ENCODE results near the gene ALOX5. TPM values are rescaled to one million over a fixed set of nuclear protein-coding genes. Genes with fewer than 3 reads are reported as not detected.
"Not testable (repeated sequence)": the region's sequence is repeated elsewhere in the genome, so short reads cannot be mapped to it uniquely, and the experiment has no call there.

ALOX5 gene
- total RNA-seq, 1 experiment from 2014 or later = not detected

DNA sequence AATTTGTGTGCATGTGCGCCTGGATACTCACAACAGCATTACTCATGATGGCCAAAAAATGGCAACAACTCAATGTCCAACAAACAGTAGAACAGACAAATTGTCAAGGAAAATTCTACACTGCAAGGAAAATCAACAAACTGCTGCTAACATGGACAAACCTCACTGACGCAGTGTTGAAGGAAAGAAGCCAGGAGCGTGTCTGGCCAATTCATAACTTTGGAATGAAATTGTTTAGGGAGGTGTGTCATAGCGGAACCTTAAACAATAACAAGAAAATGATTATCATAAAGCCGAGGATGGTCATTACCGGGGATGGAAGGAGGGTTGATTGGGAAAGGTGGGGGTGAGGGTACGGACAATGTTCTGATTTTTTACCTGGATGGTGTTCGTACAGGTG lies 29.1 kb downstream of the ALOX5 start:
- no peak for DNase-seq (ENCODE audit: extremely low read depth, low read depth)

DNA sequence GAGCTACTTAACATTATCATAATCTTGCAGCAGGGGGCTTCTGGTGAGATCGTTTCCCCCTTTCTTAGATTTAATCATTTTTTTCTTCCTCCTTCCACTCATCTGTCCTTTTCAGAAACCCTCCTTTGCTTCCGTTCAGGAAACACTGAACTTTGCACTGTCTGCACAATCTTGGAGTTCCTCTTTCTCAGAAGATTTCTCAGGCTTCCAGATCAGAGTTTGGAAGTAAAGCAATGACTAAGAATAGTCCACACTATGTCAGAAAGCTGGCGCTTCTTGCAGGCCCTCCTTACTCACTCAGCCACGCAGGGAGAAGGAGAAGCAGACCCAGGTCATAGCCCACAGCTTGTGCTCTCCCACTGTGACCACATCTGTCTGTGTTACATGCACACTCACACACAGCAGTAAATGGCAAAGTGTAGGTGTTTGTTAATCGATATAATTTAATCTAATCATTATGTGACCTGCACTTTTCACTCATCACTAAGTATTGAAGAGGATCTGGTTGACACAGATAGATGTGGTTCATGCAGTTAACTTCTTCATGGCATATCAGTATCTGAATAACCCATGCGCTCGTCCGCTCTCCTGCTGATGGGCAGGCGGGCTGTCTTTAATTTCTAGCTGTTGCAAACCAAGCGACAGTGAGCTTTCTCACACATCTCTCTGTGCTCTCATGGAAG lies 30.2 kb downstream of the ALOX5 start:
- no peak for DNase-seq (ENCODE audit: extremely low read depth, low read depth)

DNA sequence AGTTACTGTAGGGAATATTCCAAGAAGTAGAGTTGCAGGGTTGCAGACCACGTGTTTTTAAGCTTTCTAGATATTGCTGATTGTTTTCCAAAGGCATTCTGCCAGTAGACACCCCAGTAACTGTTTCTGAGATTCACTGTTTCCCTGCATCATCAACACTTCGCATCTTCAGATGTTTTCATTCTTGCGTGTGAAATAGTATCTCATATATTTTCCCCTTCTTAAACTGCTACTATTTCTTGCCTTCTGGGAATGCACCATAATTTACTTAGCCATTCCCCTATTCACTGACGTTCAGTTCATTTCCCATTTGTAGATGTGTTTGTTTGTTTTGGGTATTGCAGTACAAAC lies 30.7 kb downstream of the ALOX5 start:
- no peak for DNase-seq (ENCODE audit: extremely low read depth, low read depth)

DNA sequence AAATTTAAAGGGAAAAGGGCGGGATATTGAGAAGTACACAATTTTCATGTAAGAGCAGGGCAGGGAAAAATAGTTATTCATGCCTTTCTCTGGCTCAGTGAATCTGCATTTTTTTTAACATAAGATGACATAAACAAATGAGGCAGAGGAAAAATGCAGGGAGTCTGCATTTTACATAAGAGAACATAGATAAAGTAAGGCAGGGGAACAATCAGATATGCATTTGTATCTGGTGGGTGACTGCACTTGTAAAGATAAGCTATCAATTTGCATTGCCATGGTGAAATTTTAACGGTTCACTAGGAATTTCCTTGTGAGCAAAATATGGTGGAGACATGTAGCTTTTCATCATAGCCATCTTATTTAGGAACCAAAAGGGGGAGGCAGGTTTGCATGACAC lies 33.5 kb downstream of the ALOX5 start:
- DNase-seq (ENCODE audit: extremely low read depth, low read depth) = no peak

DNA sequence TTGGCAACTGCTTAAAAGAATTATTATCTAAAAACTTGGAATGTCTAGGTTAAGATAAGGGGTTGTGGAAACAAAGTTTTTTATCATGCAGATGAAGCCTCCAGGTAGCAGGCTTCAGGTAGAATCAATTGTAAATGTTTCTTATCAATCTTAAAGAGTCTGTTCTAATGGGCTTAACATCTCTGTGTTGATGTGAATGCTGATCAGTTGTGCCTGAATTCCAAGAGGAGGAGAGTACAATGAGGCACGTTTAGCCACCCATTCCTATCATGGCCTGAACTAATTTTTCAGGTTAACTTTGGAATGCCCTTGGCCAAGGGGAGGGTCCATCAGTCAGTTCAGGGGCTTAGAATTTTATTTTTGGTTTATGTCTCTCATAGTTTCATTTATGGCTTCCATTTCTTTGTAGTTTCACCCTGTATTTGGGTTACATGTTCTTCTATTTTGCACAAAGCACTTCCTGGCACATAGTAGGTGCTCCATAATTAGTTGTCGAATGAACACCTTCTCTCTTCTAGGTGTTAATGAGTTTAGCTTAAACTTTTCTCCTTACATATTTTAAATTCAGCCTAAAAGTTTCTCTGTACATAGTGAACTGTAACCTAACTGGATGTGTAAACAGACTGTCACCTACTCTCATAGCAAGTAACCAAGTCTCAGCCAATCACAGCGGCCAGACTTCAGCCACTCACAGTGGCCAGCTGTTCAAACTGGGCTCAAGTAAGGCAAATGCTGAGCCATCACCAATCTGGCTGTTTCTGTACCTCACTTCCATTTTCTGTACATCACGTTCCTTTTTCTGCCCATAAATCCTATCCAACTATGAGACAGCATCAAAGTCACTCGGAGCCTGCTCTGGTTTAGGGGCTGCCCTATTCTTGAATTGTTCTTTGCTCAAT lies 34.7 kb downstream of the ALOX5 start:
- no peak for DNase-seq (ENCODE audit: extremely low read depth, low read depth)

DNA sequence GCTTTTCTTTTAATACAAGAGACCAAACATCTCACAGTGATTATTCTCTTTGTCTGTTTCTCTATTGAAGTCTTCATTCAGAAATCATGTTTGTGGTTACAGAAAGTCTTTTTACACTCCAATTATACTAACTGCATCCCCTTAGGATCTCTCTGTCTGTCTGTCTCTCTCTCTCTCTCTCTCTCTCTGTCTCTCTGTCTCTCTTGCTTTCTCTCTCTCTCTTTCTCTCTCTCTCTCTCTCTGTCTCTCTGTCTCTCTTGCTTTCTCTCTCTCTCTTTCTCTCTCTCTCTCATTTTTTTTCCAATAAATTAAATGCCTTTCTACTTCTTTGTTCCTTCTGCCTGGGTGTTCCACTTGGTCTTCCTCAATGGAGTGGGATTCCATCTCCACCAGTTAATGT lies 35.3 kb downstream of the ALOX5 start:
- not testable (repeated sequence) for DNase-seq (ENCODE audit: extremely low read depth, low read depth)

DNA sequence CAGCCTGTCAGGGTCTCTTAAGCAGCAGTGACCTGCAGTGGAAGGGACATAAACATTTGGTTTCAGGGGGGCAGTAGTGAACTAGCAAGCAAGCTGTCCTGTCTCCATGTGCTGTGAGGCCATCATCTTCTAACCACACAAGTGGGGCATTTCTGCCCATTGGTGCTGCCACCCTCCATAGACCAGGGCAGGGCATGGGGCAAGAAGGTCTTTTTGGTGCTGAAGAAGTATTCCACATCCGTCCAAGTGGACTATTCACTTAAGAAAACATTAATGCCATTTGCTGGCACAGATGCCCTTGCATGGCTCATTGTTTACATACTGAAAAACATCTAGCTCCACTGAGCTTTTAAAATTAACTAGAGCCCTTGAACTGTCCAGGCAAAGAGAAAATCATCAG lies 35.8 kb downstream of the ALOX5 start:
- DNase-seq (ENCODE audit: extremely low read depth, low read depth) = no peak

DNA sequence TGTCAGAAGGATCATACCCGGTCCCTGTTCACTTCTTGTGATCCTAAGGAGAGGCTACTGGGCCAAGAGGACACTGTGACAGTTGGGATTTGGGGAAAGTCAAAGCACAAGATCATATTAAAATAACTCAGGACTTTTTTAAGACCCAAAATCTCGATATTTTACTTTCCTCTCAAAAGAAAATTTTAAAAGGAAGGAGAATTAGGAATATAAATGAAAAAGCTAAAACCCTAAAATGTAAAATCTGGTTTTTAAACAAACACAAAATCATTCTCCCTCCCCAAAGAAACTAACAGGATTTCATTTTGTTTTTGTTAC lies 36.4 kb downstream of the ALOX5 start:
- no peak for DNase-seq (ENCODE audit: extremely low read depth, low read depth)

DNA sequence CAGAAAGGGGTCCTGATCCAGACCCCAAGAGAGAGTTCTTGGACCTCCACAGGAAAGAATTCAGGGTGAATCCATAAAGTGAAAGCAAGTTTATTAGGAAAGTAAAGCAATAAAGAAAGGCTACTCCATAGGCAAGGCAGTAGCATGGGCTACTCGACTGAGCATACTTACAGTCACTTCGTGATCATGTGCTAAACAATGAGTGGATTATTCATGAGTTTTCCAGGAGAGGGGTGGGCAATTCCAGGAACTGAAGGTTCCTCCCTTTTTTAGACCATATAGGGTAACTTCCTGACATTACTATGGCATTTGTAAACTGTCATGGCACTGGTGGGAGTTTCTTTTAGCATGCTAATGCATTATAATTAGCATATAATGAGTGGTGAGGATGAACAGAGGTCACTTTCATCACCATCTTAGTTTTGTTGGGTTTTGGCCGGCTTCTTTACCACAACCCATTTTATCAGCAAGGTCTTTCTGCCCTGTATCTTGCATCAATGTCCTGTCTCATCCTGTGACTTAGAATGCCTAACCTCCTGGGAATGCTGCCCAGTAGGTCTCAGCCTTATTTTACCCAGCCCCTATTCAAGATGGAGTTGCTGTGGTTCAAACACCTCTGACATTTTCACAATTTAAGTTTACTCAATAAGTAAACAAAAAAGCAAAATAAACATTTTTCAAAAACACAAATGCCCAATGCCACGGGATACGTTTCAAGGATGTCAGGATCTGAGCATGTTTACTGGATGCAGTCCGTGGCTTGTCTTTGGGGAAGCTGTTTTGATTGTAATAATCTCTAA lies 37.0 kb downstream of the ALOX5 start:
- no peak for DNase-seq (ENCODE audit: extremely low read depth, low read depth)

DNA sequence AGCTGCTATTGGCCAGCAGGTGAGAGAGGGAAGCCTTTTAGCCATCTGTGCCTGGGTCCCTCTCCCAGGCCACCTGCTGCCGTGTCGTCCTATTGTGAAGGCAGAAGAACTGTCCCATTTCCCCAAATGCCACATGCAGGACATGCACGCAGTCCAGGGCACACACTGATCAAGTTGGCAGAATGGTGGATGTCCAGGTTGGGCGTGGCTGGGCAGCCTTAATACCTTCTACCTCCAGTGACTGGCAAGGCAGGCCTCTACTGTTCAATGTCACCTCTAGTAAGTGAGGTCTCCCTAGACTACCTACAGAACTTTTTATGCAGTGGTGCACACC lies 37.6 kb downstream of the ALOX5 start:
- DNase-seq (ENCODE audit: extremely low read depth, low read depth) = no peak

DNA sequence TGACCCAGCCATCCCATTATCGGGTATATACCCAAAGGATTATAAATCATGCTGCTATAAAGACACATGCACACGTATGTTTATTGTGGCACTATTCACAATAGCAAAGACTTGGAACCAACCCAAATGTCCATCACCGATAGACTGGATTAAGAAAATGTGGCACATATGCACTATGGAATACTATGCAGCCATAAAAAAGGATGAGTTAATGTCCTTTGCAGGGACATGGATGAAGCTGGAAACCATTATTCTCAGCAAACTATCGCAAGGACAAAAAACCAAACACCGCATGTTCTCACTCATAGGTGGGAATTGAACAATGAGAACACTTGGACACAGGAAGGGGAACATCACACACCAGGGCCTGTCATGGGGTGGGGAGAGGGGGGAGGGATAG lies 41.0 kb downstream of the ALOX5 start:
- not testable (repeated sequence) for DNase-seq (ENCODE audit: extremely low read depth, low read depth)

DNA sequence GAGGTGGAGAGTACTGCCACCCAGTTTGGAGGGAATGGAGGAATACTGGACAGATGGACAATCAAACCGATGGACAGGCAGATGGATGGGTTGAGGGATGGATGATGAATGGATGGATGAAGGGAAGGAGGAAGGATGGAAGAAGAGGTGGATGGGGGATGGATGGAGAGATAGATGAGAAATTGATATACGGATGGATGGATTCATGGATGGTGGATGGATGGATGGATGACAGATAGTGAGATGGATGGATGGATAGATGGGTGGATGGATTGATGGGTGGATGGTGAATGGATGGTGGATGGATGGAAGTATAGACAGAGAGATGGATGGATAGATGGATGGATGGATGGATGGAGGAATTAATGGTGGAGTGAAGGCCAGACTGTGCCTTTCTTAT lies 42.6 kb downstream of the ALOX5 start:
- no peak for DNase-seq (ENCODE audit: extremely low read depth, low read depth)

DNA sequence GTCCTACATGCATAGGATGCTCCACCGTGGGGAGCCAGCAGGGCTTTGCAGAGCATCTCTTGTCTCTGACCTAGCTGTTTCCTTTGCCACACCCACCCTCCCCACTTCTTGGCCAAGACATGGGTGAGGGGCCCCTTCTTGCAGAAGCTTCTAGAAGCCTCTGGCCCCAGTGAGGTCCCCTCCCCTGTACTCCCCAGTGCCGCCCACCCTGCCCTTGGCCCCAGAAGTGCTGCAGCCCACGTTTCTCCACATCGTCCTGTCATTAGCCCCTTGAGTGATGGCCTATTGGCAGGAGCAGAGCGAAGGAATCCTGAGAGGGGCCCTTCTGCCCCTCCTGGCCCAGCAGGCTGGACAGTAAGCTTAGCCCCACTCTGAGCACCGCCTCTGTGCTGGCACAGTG lies 43.7 kb downstream of the ALOX5 start:
- DNase-seq (ENCODE audit: extremely low read depth, low read depth) = no peak

DNA sequence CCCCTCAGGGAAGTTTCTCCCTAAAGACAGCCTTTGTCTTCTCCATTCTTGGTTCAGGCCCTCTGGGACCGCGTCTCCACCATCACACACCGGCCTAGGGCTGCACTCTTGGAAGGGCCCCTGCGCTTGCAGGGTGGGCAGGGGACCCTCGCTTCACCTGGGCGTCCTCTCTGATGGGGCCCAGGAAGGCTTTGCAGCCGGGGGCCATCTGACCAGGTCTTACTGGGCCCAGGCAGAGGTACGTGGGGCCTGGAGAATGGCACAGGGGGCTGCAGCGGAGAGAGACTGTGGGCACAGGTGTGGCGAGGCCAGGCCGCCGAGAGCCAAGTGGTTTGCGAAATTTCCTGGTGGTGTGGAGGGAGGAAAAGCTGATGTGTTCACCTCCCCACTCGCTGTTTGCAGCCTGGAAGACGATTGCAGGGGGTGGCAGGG lies 44.4 kb downstream of the ALOX5 start:
- DNase-seq (ENCODE audit: extremely low read depth, low read depth) = no peak

DNA sequence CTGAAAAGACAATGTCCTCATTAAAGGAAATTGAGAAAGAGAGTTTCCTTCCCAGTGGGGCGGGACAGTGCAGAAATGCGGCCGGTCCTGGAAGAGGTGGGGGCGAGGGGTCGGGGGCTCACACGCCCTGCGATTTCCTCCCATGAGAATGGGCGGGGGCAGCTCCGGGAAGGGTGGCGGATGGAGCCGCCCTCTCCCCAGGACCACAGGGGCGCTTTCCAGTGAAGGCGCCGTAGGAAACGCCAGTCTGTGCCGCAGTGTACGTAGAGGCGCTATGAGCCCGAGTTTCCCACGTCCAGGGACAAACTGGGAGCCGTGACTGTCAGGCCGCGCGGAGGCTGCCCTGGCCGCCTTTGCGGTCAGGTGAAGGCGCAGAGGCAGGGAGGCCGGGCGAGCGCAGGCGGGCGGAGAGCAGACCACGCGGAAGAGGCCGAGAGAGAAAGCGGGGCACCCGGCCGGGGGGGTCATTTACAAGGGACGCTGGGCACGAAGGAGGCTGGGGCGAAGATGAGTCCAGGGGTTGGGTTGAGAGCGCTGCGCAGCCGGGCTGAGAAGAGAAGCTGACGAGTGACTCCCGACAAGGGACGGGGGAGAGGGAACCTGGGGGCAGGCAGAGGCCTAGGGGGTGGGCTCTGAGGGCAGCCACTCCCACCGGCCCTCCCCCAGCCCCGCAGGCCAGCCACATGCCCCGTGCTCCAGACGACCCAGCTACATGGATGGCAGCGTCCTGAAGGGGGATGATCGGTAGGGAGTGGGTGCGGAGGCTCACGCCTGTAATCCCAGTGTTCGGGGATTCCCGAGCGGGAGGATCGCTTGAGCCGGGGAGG lies 45.0 kb downstream of the ALOX5 start:
- DNase-seq (ENCODE audit: extremely low read depth, low read depth) = no peak

DNA sequence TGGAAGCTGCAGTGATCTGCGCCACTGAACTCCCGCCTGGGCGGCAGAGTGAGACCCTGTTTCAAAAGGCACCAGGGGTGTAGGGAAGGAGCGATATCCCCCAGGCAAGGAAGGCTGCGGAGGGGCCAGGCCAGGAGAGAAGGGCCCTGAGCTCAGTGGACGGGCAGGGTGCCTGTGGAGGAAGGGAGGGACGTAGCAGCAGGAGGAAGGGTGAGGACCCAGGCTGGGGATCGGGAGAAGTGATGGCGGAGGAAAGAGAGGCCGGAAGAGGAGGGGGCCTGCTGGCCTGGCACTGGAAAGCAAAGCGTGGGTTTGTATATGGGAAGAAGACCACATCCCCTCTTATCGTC lies 45.6 kb downstream of the ALOX5 start:
- DNase-seq (ENCODE audit: extremely low read depth, low read depth) = no peak

DNA sequence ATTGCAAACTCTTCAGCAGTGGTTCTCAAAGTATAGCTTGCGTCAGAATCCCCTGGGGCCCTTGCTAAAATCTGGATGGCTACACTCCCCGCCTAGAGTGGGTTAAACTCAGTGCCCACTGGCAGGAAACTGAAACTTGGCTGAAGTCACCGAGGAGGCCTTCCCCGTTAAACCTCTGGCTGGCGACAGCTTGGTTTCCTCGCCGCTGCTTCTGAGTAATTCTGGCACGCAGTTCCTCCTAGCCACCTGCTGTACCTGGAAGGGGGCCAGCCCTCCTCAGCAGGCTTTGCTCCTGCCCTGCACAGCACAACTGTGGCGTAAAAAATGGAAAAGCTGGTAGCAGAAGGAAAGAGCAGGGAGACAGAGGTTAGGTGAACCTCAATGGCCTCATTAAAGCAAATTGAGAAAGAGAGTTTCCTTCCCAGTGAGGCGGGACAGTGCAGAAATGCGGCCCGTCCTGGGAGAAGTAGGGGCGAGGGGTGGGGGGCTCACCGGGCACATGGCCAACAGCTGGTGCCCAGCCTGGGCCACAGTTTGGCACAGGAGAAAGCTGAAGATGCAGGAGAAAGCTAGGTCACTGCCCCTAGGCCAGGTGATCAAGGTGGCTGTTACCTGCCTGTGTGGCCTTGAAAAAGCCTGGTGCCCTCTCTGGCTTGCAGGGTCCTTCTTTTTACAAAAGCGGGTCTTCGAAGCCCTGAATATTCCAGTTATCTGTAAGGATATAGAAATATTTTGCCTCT lies 46.6 kb downstream of the ALOX5 start:
- no peak for DNase-seq (ENCODE audit: extremely low read depth, low read depth)

DNA sequence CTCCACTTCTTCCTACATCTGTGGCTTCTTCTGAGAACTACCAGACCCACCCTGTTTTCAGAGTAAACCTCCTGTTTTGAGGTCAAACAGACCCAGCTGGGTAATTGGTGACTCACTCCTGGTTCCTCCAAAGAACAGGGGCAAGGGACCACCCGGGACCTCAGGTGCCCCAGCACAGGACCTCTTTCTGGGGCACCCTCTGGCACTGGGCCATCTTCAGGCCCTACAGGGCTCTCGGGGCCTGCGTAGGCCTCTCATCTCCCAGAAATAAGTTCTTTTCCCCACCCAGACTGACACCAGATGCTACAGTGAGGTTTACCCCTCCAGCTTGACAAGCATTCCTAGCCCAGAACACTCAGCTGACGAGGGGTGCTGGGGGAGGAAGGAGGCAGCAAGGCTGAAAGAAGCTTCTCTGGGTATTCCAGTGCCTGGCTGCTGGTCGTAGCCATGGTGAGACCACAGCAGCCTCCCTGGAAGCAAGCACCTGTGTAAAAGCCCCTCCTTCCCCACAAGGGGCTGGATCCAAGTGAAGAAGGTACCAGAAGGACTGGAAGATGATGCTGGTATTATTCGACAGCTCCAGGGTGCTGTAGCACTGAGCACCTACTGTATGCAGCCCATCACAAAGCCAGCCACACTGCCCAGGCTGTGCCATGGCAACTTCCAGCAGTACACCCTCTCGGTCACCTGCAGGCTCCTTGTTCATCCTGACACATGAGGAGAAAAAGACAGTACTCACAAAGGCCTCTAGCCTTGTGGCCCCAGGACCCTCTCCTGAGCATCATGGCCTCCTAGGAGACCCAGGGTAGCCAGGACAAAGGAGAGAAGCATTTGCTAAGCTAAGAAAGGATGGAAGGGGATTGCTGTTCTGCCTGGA lies 47.4 kb downstream of the ALOX5 start:
- DNase-seq (ENCODE audit: extremely low read depth, low read depth) = no peak

DNA sequence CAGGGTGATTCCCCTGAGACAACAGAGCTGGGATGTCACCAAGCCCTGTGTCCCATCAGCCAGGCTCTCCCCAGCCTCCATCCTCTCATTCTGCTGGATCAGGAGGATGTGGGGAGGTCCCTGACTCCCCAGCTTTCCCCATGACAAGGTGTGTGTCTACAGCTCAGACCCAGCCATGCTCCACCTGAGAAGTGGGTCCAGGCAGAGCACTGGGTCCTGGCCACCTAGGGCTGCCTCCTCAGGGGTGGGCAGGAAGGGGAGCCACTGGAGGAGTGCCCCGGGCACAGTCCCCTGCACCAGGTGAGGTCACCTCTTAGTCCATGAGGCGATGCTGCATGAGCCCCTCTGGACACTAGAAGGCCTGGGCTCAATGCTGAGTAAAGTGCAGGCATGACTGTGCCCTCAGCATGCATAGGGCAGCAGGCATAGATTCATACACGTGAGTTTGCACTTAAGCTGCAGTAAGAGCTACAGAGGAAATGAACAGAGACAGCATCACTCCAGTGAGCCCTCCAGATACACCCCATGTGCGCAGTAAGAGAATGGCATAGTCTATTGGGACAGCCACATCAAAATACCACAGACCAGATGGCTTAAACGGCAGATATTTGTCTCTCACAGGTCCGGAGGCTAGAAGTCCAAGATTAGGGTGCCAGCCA lies 48.3 kb downstream of the ALOX5 start:
- no peak for DNase-seq (ENCODE audit: extremely low read depth, low read depth)
